Naive thymus-derived CD8-positive, alpha-beta T cell (primary cell): ENCODE data around the gene PDE6D. TPM values are rescaled to one million over a fixed set of nuclear protein-coding genes. Genes with fewer than 3 reads are reported as not detected.

ENCODE experiments used
- ATAC-seq, 2 donors: fragments of 150-1000 bp; cut with Tn5 transposase in 1 of 2; sonication (Bioruptor Pico), chemical (Tn5 transposase) in 1 of 2; 1 replicate in 1 of 2; 2 replicates in 1 of 2; pipeline ENCODE4 v1.10.0; 2021; ENCODE audit warnings: mild to moderate bottlenecking in 2 of 2, moderate library complexity in 2 of 2
- POLR2A ChIA-PET: fragments of 350-600 bp; sonication (Branson Sonifier 250); formaldehyde crosslinking; loops from one replicate; lab custom pipeline; 2021; ENCODE audit warnings: antibody characterized with exemption; lab: Charles Lee
- DNase-seq, 10 donors: peaks; one replicate each; pipeline versions ENCODE4 v3.0.0 to v3.0.0-alpha.2; 2020 to 2022
- H3K27ac Mint-ChIP-seq, 10 donors: one replicate each; pipeline ENCODE4 v1.8.0; 2020 to 2022; ENCODE audit warnings: mild to moderate bottlenecking in 10 of 10, mixed read lengths in 10 of 10, moderate library complexity in 4 of 10, inconsistent platforms in 1 of 10
- H3K27me3 Mint-ChIP-seq, 5 donors: one replicate each; pipeline ENCODE4 v1.8.0; 2021 to 2022; ENCODE audit warnings: mixed read lengths in 5 of 5
- H3K36me3 Mint-ChIP-seq, 3 donors: one replicate each; pipeline ENCODE4 v1.8.0; 2020 to 2022; ENCODE audit warnings: mixed read lengths in 3 of 3, mild to moderate bottlenecking in 2 of 3, inconsistent platforms in 1 of 3
- H3K4me1 Mint-ChIP-seq, 4 donors: one replicate each; pipeline ENCODE4 v1.8.0; 2021 to 2022; ENCODE audit warnings: mixed read lengths in 4 of 4
- H3K4me3 Mint-ChIP-seq, 10 donors: one replicate each; pipeline ENCODE4 v1.8.0; 2020 to 2022; ENCODE audit warnings: mild to moderate bottlenecking in 10 of 10, mixed read lengths in 10 of 10, moderate library complexity in 6 of 10, inconsistent platforms in 1 of 10
- H3K9me3 Mint-ChIP-seq, 9 donors: one replicate each; pipeline ENCODE4 v1.8.0; 2020 to 2022; ENCODE audit warnings: mixed read lengths in 9 of 9, mild to moderate bottlenecking in 3 of 9, inconsistent platforms in 1 of 9, moderate library complexity in 1 of 9
- polyA plus RNA-seq, 3 donors: library from polyadenylated mRNA; unstranded; fragments of 300-500 nt; fragmentation: Illumina TruSeq; gene quantifications; one replicate each; pipeline ENCODE4 v1.2.3, GENCODE V29; 2021
- total RNA-seq, 8 experiments: library from RNA in 2 of 8; stranded (reverse) in 2 of 8; gene quantifications; one replicate each; pipeline ENCODE4 v1.2.3 and lab custom pipeline; 2021 to 2026

The PDE6D gene
- total and polyA plus RNA-seq, 5 experiments from 2014 or later, result 24.7 to 59.5 (median 47.9) TPM

DNA sequence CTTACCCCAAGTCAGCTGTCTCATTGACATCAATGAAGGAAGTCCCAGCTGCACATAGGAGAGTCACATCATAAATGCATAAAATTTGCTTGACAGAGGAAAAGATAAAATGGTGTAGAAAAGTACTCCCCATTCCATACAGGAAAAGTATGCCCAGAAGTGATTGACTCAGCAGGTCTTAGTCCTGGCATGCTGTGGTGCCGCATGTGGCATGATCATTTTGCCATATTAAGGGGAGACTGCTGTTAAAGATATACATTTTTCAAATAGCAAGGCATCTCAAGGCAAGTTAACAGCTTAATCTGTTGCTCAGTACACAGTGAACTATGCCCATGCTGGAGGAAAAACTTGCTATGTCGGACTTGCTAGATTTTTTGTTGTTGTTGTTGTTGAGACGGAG lies 13.3 kb upstream of the PDE6D start:
- Mint-ChIP-seq H3K27ac (no peak overlapping the region), H3K27me3 (no peaks in the 10 kb centered on the region), H3K9me3 (no peaks in the 10 kb centered on the region), H3K4me1 (peaks cover 8 to 36% (median 30%) of the 10 kb centered on the region in 4 donors), H3K36me3 (peaks cover 9 to 98% (median 20%) of the 10 kb centered on the region in 3 donors), H3K4me3 (no peak overlapping the region)
- no peak for DNase-seq
- POLR2A ChIA-PET, result interaction anchor here (0.6 kb wide), 1 partner anchor 591 kb away, joined by 4 read pairs; no protein-coding TSS in a partner anchor
- ATAC-seq, result no peak

DNA sequence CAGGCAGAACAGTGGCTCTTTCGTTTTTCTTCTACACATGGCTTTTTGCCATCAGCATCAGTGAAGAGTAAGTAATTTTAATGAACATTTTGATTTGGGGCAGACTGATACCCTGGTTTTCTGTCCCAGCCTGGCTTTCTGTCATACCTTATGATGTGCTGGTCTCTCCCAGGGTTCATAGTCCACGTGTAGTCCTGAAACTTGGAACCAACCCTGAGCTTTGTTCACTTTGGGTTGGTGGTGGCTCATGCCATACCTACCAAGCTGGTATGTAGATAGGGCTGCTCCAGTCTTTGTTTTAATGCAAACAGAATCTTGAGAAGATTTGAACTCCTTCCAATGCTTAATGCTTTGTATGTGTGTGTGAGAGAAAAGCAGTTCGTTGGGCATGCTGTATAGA lies 10.0 kb upstream of the PDE6D start:
- H3K27me3 Mint-ChIP-seq, result no peaks in the 10 kb centered on the region
- H3K9me3 Mint-ChIP-seq, result no peaks in the 10 kb centered on the region
- H3K27ac Mint-ChIP-seq, result peak overlapping the region in 1 of 10 donors; percentile 56
- DNase-seq (no peak), ATAC-seq (no peak)
- POLR2A ChIA-PET, result no interaction called here
- H3K4me1 Mint-ChIP-seq, result peaks cover 31 to 60% (median 45%) of the 10 kb centered on the region in 4 donors
- peaks cover 0 to 73% (median 8%) of the 10 kb centered on the region in 3 donors for H3K36me3 Mint-ChIP-seq
- H3K4me3 Mint-ChIP-seq, result no peak overlapping the region

DNA sequence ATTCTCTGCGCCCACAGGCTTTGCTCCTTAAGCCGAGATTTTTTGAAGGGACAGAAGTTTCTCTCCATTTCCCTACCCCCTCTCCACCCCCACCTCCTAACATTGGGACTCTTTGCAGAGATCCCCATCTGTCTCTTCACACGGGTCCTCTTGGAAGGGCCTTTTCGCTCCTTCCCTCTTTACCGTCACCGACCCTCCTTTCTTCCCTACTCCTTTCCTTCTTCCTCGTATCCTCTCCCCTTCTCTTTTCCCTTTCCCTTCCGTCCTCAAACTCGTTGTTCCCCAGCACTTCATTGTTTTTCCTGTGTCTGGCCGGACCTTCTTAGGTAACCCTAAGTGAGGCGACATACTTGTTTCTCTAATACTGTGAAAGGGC lies 5.8 kb upstream of the PDE6D start:
- peak overlapping the region; percentile 84 to 94 (median 90) for H3K27ac Mint-ChIP-seq
- no peak for ATAC-seq
- H3K4me3 Mint-ChIP-seq, result peak overlapping the region; percentile 85 to 98 (median 91)
- peaks cover 44 to 87% (median 78%) of the 10 kb centered on the region in 4 donors for H3K4me1 Mint-ChIP-seq
- POLR2A ChIA-PET, result interaction anchor here (1.7 kb wide), 1 partner anchor 323 kb away, joined by 5 read pairs; the partner anchor contains the start of gene NCL
- no peaks in the 10 kb centered on the region for H3K9me3 Mint-ChIP-seq
- H3K36me3 Mint-ChIP-seq, result peaks cover 0 to 31% (median 0%) of the 10 kb centered on the region in 3 donors
- DNase-seq, result no peak
- no peaks in the 10 kb centered on the region for H3K27me3 Mint-ChIP-seq

DNA sequence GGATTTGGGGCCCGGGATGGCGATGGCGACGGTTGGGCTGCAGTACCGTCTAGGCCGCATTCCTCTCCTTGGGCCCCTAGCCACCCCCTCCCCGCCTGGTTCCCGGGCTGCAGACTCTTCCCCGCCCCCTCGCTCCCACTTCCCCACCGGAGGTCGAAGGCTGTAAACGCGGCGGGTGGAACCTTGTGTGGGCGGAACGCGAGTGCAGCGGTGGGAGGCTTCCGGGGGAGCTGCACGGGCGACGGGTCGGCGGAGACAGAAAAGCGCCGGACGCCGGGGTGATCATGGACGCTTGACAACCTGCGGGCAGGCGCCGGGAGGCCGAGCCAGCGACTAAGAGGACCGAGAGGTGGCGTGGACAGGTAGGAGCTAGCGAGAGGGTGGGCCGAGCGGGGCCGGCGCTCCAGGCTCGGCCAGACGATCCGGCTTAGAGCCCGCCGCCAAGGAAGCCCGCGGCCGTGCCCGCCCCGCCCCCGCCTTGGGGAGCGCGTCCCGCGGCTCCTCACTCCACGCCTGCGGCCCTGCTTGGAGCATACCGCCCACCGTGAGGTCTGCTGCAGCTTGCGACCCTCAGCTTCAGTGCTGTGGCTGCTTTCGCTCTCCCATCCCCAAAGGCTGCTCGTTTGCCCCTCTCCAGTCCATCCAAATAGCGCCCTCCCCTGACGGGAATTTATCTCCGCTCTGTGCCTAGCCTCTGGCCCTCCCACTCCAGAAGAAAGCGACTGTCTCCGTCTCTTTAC lies 5.3 kb upstream of the PDE6D start, which contains the start of gene COPS7B:
Gene COPS7B (plus strand): TSS at position 269 of the 740 bp plus-strand sequence. CDS start 2,126 bp downstream, outside the sequence.
- H3K4me3 Mint-ChIP-seq, result peak within 1 kb of the TSS; percentile 85 to 98 (median 91)
- DNase-seq, result peak; percentile 64 to 87 (median 76)
- H3K9me3 Mint-ChIP-seq, result no peaks in the 10 kb centered on the region
- no peaks in the 10 kb centered on the region for H3K27me3 Mint-ChIP-seq
- peaks cover 44 to 86% (median 79%) of the 10 kb centered on the region in 4 donors for H3K4me1 Mint-ChIP-seq
- POLR2A ChIA-PET, result interaction anchor here (1.3 to 1.7 kb wide), 3 partner anchors 76 to 322 kb away, joined by 4 to 5 read pairs (median 4); partner anchors contain the start of genes NCL and PTMA
- peaks cover 0 to 26% (median 0%) of the 10 kb centered on the region in 3 donors for H3K36me3 Mint-ChIP-seq
- peak; percentile 65 to 68 for ATAC-seq
- H3K27ac Mint-ChIP-seq, result peak within 1 kb of the TSS; percentile 84 to 94 (median 90)

GRCh38 chr2:231785822-231786176 lies 4.7 kb upstream of the PDE6D start:
- POLR2A ChIA-PET, result interaction anchor here (0.5 to 1.7 kb wide), 4 partner anchors 16 to 322 kb away, joined by 3 to 5 read pairs (median 4); partner anchors contain the start of genes NCL and PTMA
- Mint-ChIP-seq H3K4me1 (peaks cover 42 to 87% (median 76%) of the 10 kb centered on the region in 4 donors), H3K9me3 (no peaks in the 10 kb centered on the region), H3K36me3 (peaks cover 0 to 20% (median 0%) of the 10 kb centered on the region in 3 donors), H3K27ac (peak overlapping the region; percentile 63 to 90 (median 86)), H3K4me3 (peak overlapping the region; percentile 83 to 98 (median 91)), H3K27me3 (no peaks in the 10 kb centered on the region)
- ATAC-seq, result peak in 1 of 2 donors; percentile 0
- DNase-seq, result no peak

GRCh38 chr2:231785413-231785812 lies 4.3 kb upstream of the PDE6D start:
- ATAC-seq, result no peak
- Mint-ChIP-seq H3K36me3 (peaks cover 0 to 18% (median 0%) of the 10 kb centered on the region in 3 donors), H3K27ac (peak overlapping the region; percentile 51 to 90 (median 81)), H3K9me3 (no peaks in the 10 kb centered on the region), H3K4me3 (peak overlapping the region; percentile 83 to 98 (median 91)), H3K4me1 (peaks cover 42 to 87% (median 76%) of the 10 kb centered on the region in 4 donors), H3K27me3 (no peaks in the 10 kb centered on the region)
- no peak for DNase-seq
- POLR2A ChIA-PET, result interaction anchor here (0.5 to 1.7 kb wide), 4 partner anchors 16 to 321 kb away, joined by 3 to 5 read pairs (median 4); partner anchors contain the start of genes NCL and PTMA

DNA sequence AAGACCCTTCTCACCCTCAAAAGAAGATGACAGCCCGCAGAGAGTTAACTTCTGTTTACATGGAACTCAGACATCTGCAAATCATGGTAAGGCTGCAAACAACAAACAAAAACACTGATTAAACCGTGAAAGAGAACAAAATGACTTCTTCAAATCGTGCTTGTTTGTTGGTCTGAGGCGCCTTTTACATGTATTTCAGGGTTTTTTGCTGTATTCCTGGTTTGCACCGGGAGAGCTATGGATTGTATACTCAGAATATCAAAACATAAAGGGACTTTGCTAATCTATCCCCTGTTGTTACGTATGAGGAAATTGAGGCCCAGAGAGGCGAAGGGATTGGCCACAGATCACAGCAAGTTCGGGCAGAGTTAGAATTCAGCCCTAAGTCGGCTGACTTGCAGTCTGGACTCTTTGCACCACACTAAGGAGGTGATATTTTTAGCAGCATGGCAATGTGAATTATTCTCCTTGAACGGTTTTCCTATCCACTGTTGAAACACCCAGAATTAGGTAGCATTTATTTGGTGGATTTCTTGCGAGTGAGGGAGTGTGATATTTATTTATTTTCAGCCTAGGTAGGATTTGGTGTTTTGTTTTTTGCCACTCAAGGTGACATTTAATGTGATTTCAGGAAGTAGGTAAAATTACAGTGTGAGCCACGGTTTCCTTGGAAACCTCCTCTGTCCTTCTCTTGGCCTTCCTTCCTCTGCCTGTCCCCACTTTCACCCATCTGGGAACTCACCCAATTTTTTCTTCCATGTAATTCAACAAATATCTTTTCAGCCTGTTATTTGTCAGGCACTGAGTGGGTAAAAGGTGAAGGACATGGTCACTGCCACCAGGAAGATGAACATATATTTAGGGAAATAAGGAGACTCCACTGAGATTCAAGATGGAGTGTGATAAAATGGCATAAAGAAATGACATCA lies 980 bp upstream of the PDE6D start:
- DNase-seq, result peak in 2 of 10 donors; percentile 19 to 33
- H3K4me3 Mint-ChIP-seq, result peak overlapping the region; percentile 95 to 100 (median 98)
- H3K9me3 Mint-ChIP-seq, result no peaks in the 10 kb centered on the region
- H3K36me3 Mint-ChIP-seq, result no peaks in the 10 kb centered on the region
- peak overlapping the region; percentile 93 to 98 (median 96) for H3K27ac Mint-ChIP-seq
- no peak for ATAC-seq
- POLR2A ChIA-PET, result interaction anchor here (0.6 to 1.5 kb wide), 3 partner anchors 71 to 318 kb away, joined by 3 to 6 read pairs (median 5); partner anchors contain the start of genes NCL and PTMA
- H3K4me1 Mint-ChIP-seq, result peaks cover 39 to 74% (median 70%) of the 10 kb centered on the region in 4 donors
- H3K27me3 Mint-ChIP-seq, result no peaks in the 10 kb centered on the region

- peaks cover 31 to 58% (median 55%) of the 10 kb centered on the region in 4 donors for H3K4me1 Mint-ChIP-seq
- no peaks in the 10 kb centered on the region for H3K9me3 Mint-ChIP-seq
- peak overlapping the region; percentile 95 to 100 (median 98) for H3K4me3 Mint-ChIP-seq
- H3K27me3 Mint-ChIP-seq, result no peaks in the 10 kb centered on the region
- H3K27ac Mint-ChIP-seq, result peak overlapping the region in 8 of 10 donors; percentile 36 to 98 (median 87)
- DNase-seq, result peak in 2 of 10 donors; percentile 10 to 64
- POLR2A ChIA-PET, result interaction anchor here (0.6 to 1.4 kb wide), 5 partner anchors 74 to 770 kb away, joined by 3 to 6 read pairs (median 3); partner anchors contain the start of genes EIF4E2, NCL and TIGD1
- peak; percentile 20 to 31 for ATAC-seq
- no peaks in the 10 kb centered on the region for H3K36me3 Mint-ChIP-seq
These were observed 766 bp downstream of the PDE6D start for GRCh38 chr2:231780123-231780908.

DNA sequence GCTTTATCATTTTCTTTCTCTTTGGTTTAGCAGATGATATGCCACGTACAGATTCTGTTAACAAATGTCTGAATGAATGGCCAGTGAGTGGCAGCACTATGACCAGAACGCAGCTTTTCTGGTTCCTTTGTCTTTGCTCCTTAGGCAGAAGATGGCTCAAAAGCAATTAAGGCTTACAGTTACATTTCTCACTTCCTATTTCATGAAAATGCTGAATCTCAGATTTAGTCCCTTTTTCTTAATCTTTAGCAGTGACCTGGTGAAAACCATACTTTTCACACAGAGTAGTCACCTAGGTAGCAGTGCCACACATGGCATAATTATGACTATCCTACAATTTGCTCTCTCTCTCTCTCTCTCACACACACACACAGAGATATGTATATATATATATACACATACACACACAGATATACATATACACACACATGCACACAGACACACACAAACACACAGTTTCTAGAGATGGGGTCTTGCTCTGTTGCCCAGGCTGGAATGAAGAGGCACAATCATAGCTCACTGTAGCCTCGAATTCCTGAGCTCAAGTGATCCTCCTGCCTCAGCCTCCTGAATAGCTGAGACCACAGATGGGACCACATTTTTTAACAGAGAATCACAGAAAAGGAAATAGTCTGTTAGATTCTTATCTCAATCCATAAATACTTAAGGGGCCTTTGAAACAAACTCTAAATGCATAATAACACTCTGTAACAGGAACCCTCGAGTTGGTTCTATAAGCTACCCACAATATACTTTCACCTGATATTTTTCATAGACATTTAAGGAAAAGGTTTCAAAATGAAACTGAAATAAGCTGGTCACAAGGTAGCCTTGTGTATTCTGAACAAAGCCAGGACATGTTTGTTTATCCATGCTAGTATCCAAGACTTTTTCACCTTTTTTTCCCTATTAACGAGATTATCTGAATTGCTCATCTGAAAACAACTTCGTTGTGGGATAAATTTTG lies 11.6 kb downstream of the PDE6D start:
- no peak for ATAC-seq
- peak overlapping the region in 1 of 10 donors; percentile 20 for H3K27ac Mint-ChIP-seq
- H3K27me3 Mint-ChIP-seq, result no peaks in the 10 kb centered on the region
- no peak for DNase-seq
- POLR2A ChIA-PET, result no interaction called here
- peaks cover 12 to 26% (median 17%) of the 10 kb centered on the region in 4 donors for H3K4me1 Mint-ChIP-seq
- no peak overlapping the region for H3K4me3 Mint-ChIP-seq
- no peaks in the 10 kb centered on the region for H3K9me3 Mint-ChIP-seq
- no peaks in the 10 kb centered on the region for H3K36me3 Mint-ChIP-seq

DNA sequence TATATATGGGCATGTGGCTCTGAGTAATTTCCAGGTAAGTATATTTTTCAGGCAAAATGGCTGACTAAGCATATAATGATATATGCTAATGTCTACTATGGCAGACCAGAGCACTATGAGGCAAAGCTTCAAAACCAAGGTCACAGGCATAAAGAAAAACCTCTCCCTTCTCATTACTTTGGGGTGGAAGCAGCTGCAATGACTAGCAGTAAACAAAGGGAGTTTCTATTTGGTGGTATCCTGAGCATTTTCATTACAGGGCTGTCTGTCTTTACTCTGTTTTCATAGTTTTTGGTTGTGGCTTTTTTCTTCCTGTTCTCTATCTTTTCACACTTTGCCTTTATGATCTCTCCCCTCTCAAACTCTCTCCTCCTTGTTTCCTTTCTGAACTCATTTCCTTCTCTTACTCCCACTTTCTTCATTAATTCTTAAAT lies 15.6 kb downstream of the PDE6D start:
- H3K9me3 Mint-ChIP-seq, result no peaks in the 10 kb centered on the region
- DNase-seq (no peak), ATAC-seq (peak in 1 of 2 donors; percentile 35)
- H3K36me3 Mint-ChIP-seq, result peaks cover 0 to 6% (median 0%) of the 10 kb centered on the region in 3 donors
- H3K27ac Mint-ChIP-seq, result peak overlapping the region in 9 of 10 donors; percentile 1 to 80 (median 32)
- peaks cover 12 to 26% (median 17%) of the 10 kb centered on the region in 4 donors for H3K4me1 Mint-ChIP-seq
- H3K4me3 Mint-ChIP-seq, result peak overlapping the region in 1 of 10 donors; percentile 11
- no peaks in the 10 kb centered on the region for H3K27me3 Mint-ChIP-seq
- POLR2A ChIA-PET, result no interaction called here
